Left lung (tissue), 10 donors: Measurements from ENCODE around the gene PFKM. TPM values are rescaled to one million over a fixed set of nuclear protein-coding genes. Genes with fewer than 3 reads are reported as not detected.
A peak's percentile ranks its signal among the peaks of the same experiment; 100 is the strongest.

Experiments used
- ATAC-seq: fragments of 200-7000 bp; cut with Tn5 transposase; one replicate; pipeline ENCODE4 v1.9.1; 2020; ENCODE audit warnings: moderate library complexity
- DNase-seq, 4 donors: peaks; one replicate each; pipeline ENCODE4 v3.0.0-alpha.2; 2013 to 2020
- H3K27ac ChIP-seq, 2 donors: fragments of 200-600 bp; sonication (generic) in 1 of 2; one replicate each; pipeline versions ENCODE4 v1.5.0 to v1.8.0; 2020 to 2021
- H3K27me3 ChIP-seq, 2 donors: fragments of 200-600 bp; sonication (generic) in 1 of 2; one replicate each; pipeline versions ENCODE4 v1.5.0 to v1.8.0; 2020 to 2021
- H3K36me3 ChIP-seq, 2 donors: fragments of 200-600 bp; sonication (generic) in 1 of 2; one replicate each; pipeline versions ENCODE4 v1.5.0 to v1.8.0; 2020 to 2021
- H3K4me1 ChIP-seq, 2 donors: fragments of 200-600 bp; one replicate each; pipeline ENCODE4 v1.8.0; 2021
- H3K4me3 ChIP-seq, 2 donors: fragments of 200-600 bp; sonication (generic) in 1 of 2; one replicate each; pipeline versions ENCODE4 v1.5.0 to v1.8.0; 2020 to 2021; ENCODE audit warnings: mild to moderate bottlenecking in 1 of 2
- H3K9me3 ChIP-seq, 2 donors: fragments of 200-600 bp; sonication (generic) in 1 of 2; one replicate each; pipeline versions ENCODE4 v1.5.0 to v1.8.0; 2020 to 2021
- intact Hi-C, 2 donors: fragments of 100-400 bp; cut with DNase I; formaldehyde crosslinking; loops; one replicate each; pipeline versions ENCODE4 v1.11.2 to v1.14.2; 2022
- polyA plus RNA-seq, 6 donors: library from polyadenylated mRNA; unstranded; fragments of 120-200 nt; gene quantifications; one replicate each; pipeline ENCODE4 v1.2.1, GENCODE V29; 2013; ENCODE audit not compliant: insufficient read length in 6 of 6
- total RNA-seq, 2 donors: library from RNA; stranded (reverse); fragmentation: NEBNext Ultra II Directional; extraction: Animal tissue kit (Norgen Biotek cat#: 25700); gene quantifications; one replicate each; pipeline ENCODE4 v1.2.1, GENCODE V29; 2021
- TF ChIP-seq, protein P1 (sequence below), 2 donors: fragments of 200-600 bp; sonication (generic) in 1 of 2; IDR thresholded peaks; one replicate each; pipeline versions ENCODE4 v1.5.0 to v1.8.0; 2021; ENCODE audit warnings: antibody characterized with exemption in 2 of 2
- donor health status: DM: no; HTN: yes; CAD: no.
- donor health status: DM: no; HTN: no; CAD: no.

The PFKM gene
- total and polyA plus RNA-seq, 8 donors = 52.3 to 97.9 (median 73.2) TPM

DNA sequence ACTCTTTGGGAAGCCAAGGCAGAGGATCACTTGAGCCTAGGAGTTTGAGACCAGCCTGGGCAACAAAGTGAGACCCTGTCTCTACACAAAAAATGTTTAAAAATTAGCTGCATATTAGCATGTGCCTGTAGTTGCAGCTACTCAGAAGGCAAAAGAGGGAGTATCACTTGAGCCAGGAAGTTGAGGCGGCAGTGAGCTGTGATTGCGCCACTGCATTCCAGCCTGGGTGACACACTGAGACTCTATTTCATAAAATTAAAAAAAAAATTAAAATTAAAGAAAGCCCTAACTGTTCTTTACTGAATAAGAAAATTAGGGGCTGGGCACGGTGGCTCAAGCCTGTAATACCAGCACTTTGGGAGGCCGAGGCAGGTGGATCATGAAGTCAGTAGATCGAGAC, 40.3 kb upstream of the PFKM start:
- no peaks in the 10 kb centered on the region for H3K9me3 ChIP-seq
- TF ChIP-seq, protein P1, sequence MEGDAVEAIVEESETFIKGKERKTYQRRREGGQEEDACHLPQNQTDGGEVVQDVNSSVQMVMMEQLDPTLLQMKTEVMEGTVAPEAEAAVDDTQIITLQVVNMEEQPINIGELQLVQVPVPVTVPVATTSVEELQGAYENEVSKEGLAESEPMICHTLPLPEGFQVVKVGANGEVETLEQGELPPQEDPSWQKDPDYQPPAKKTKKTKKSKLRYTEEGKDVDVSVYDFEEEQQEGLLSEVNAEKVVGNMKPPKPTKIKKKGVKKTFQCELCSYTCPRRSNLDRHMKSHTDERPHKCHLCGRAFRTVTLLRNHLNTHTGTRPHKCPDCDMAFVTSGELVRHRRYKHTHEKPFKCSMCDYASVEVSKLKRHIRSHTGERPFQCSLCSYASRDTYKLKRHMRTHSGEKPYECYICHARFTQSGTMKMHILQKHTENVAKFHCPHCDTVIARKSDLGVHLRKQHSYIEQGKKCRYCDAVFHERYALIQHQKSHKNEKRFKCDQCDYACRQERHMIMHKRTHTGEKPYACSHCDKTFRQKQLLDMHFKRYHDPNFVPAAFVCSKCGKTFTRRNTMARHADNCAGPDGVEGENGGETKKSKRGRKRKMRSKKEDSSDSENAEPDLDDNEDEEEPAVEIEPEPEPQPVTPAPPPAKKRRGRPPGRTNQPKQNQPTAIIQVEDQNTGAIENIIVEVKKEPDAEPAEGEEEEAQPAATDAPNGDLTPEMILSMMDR (IDR thresholded peaks at IDR 0.05) = no peak
- peak; percentile 85 for ATAC-seq
- no peak overlapping the region for H3K27ac ChIP-seq
- no peaks in the 10 kb centered on the region for H3K27me3 ChIP-seq
- DNase-seq = peak in 1 of 4 donors; percentile 17
- intact Hi-C loops = no loop called here
- H3K4me3 ChIP-seq = no peak overlapping the region
- H3K36me3 ChIP-seq = peaks cover 0 to 59% of the 10 kb centered on the region in 2 donors
- peaks cover 6 to 9% of the 10 kb centered on the region in 2 donors for H3K4me1 ChIP-seq

DNA sequence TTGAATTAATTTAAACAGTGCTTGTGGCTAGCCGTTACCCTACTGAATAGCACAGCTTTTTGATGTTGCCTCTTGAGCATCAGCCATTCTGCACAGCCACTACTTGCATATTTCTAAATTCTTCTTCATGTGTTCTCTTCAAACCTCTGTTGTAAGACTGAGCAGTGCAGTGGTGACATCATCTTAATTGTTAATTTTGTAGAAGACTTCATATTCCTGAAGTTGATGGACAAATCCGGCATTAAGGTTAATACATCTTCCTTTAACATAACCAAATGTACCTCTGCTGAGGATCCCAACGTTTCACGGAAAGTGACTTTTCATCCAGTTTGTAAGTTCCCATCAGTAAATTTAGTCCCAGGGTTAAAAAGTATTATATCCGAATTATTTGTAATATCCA, 38.9 kb upstream of the PFKM start:
- Histone ChIP-seq H3K4me1 (peaks cover 6 to 9% of the 10 kb centered on the region in 2 donors), H3K9me3 (no peaks in the 10 kb centered on the region), H3K27ac (no peak overlapping the region), H3K27me3 (no peaks in the 10 kb centered on the region), H3K4me3 (no peak overlapping the region), H3K36me3 (peaks cover 0 to 60% of the 10 kb centered on the region in 2 donors)
- no peak for DNase-seq
- intact Hi-C loops = no loop called here
- TF ChIP-seq, protein P1 (IDR thresholded peaks at IDR 0.05) = no peak
- no peak for ATAC-seq

- TF ChIP-seq, protein P1 (IDR thresholded peaks at IDR 0.05) = no peak
- peaks cover 0 to 65% of the 10 kb centered on the region in 2 donors for H3K36me3 ChIP-seq
These were observed 38.3 kb upstream of the PFKM start for GRCh38 chr12:48080821-48081220.

DNA sequence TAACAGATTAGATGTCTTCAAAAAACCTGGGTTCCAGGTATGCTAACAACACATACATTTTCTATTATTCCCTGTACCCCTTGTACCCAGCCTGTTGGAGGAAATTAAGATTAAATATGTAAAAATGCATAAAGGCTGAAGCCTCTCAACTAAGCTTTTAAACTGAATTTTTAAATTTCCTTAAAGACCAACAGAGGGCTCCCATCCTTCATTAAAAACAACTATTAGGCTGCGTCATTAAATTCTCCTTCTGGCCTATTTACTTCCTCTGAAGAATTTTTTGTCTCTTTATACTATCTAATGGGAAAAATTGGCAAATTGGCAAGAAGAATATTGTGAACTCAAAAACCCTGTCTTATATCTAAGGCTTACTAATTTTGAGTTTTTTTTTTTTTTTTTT, 35.1 kb upstream of the PFKM start:
- no peaks in the 10 kb centered on the region for H3K27me3 ChIP-seq
- intact Hi-C loops = no loop called here
- H3K4me1 ChIP-seq = peaks cover 3% of the 10 kb centered on the region in 2 donors
- ATAC-seq = no peak
- TF ChIP-seq, protein P1 (IDR thresholded peaks at IDR 0.05) = no peak
- H3K9me3 ChIP-seq = no peaks in the 10 kb centered on the region
- peaks cover 0 to 92% of the 10 kb centered on the region in 2 donors for H3K36me3 ChIP-seq
- no peak overlapping the region for H3K4me3 ChIP-seq
- H3K27ac ChIP-seq = no peak overlapping the region
- peak in 1 of 4 donors; percentile 31 for DNase-seq

More at GRCh38 chr12:48080821-48081220, 38.3 kb upstream of the PFKM start:
- ATAC-seq = no peak
- Histone ChIP-seq H3K27ac (no peak overlapping the region), H3K4me3 (no peak overlapping the region), H3K4me1 (peaks cover 6 to 9% of the 10 kb centered on the region in 2 donors), H3K9me3 (no peaks in the 10 kb centered on the region), H3K27me3 (no peaks in the 10 kb centered on the region)
- DNase-seq = no peak
- intact Hi-C loops = no loop called here

DNA sequence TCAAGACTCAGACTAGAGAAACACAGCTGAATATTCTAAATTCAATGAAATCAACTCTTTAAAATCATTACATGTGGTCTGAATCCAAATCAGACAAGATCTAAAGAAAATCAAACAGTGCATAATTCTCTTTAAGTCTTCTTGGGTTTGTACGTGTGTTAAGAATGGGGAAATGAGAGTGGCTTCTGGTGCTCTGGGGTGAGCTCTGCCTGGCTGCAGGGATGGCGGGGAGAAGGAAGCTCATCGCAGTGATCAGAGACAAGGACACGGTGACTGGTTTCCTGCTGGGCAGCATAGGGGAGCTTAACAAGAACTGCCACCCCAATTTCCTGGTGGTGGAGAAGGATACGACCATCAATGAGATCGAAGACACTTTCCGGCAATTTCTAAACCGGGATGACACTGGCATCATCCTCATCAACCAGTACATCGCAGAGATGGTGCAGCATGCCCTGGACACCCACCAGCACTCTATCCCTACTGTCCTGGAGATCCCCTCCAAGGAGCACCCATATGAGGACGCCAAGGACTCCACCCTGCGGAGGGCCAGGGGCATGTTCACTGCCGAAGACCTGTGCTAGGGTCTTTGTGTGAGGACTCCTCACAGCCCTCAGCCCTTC, 34.2 kb upstream of the PFKM start:
- peaks cover 0 to 96% of the 10 kb centered on the region in 2 donors for H3K36me3 ChIP-seq
- no peak for DNase-seq
- H3K4me1 ChIP-seq = no peaks in the 10 kb centered on the region
- H3K27me3 ChIP-seq = no peaks in the 10 kb centered on the region
- H3K4me3 ChIP-seq = no peak overlapping the region
- ATAC-seq = no peak
- intact Hi-C loops = no loop called here
- no peak overlapping the region for H3K27ac ChIP-seq
- TF ChIP-seq, protein P1 (IDR thresholded peaks at IDR 0.05) = no peak
- H3K9me3 ChIP-seq = no peaks in the 10 kb centered on the region
